Heart left ventricle (tissue), 16 donors: ENCODE data around the gene KCNQ1. TPM values are rescaled to one million over a fixed set of nuclear protein-coding genes. Genes with fewer than 3 reads are reported as not detected.

Experiments used
- ATAC-seq, 4 donors: fragments of 200-7000 bp; cut with Tn5 transposase; one replicate each; pipeline ENCODE4 v1.9.1; 2020 to 2022; ENCODE audit warnings: moderate library complexity in 4 of 4, mild to moderate bottlenecking in 3 of 4, moderate number of reproducible peaks in 1 of 4
- DNase-seq, 5 donors: peaks; one replicate each; pipeline ENCODE4 v3.0.0-alpha.2; 2020
- H3K27ac ChIP-seq, 12 donors: fragments of 200-600 bp; sonication (generic) in 4 of 12; one replicate each; pipeline versions ENCODE4 v1.5.0 to v1.8.0; 2016 to 2022; ENCODE audit warnings: mild to moderate bottlenecking in 2 of 12
- H3K27me3 ChIP-seq, 9 donors: fragments of 200-600 bp; sonication (generic) in 2 of 9; one replicate each; pipeline versions ENCODE4 v1.5.1 to v1.8.0; 2016 to 2022; ENCODE audit warnings: mild to moderate bottlenecking in 3 of 9
- H3K36me3 ChIP-seq, 9 donors: fragments of 200-600 bp; sonication (generic) in 2 of 9; one replicate each; pipeline versions ENCODE4 v1.5.0 to v1.8.0; 2018 to 2022; ENCODE audit warnings: mild to moderate bottlenecking in 2 of 9
- H3K4me1 ChIP-seq, 12 donors: fragments of 200-600 bp; sonication (generic) in 4 of 12; one replicate each; pipeline versions ENCODE4 v1.5.0 to v1.8.0; 2016 to 2022; ENCODE audit warnings: mild to moderate bottlenecking in 3 of 12
- H3K4me3 ChIP-seq, 12 donors: fragments of 200-600 bp; sonication (generic) in 4 of 12; one replicate each; pipeline versions ENCODE4 v1.5.0 to v1.8.0; 2017 to 2022; ENCODE audit warnings: mild to moderate bottlenecking in 9 of 12, moderate library complexity in 4 of 12
- H3K9me3 ChIP-seq, 12 donors: fragments of 200-600 bp; sonication (generic) in 4 of 12; one replicate each; pipeline versions ENCODE4 v1.5.0 to v1.8.0; 2016 to 2022; ENCODE audit warnings: mild to moderate bottlenecking in 1 of 12
- POLR2A ChIP-seq, 2 donors: fragments of 450-650 bp; IDR thresholded peaks; one replicate each; pipeline ENCODE4 v1.6.1; 2017; ENCODE audit warnings: antibody characterized with exemption in 2 of 2, mild to moderate bottlenecking in 2 of 2, moderate library complexity in 2 of 2
- whole genome bisulfite sequencing, 4 donors: extraction: QIAGEN DNeasy Blood & Tissue Kit in 2 of 4; methylation state at CpG; one replicate each; pipeline versions ENCODE4 v1.1.5 to v1.1.7; 2013 to 2018; 5-methylcytosine and 5-hydroxymethylcytosine counted together
- intact Hi-C, 10 donors: fragments of 100-400 bp; cut with DNase I; formaldehyde crosslinking; loops; one replicate each; pipeline versions ENCODE4 v1.11.1 to v1.14.2; 2022
- polyA plus RNA-seq, 2 donors: library from polyadenylated mRNA; stranded (reverse); fragments of 200-250 nt; gene quantifications; one replicate each; pipeline ENCODE4 v1.2.3, GENCODE V29; 2013
- total RNA-seq, 9 donors: library from RNA; depleted of rRNA in 2 of 9; stranded (reverse); fragments of >200 nt in 2 of 9; fragmentation: NEBNext Ultra II Directional in 3 of 9; extraction: Animal tissue kit (Norgen Biotek cat#: 25700) in 3 of 9; gene quantifications; one replicate each; pipeline versions ENCODE4 v1.1.0 to v1.2.4, GENCODE V29; 2016 to 2023
- TF ChIP-seq, protein P1 (sequence below), 12 donors: fragments of 200-600 bp; sonication (generic) in 4 of 12; IDR thresholded peaks; one replicate each; pipeline versions ENCODE4 v1.5.0 to v1.8.0; 2018 to 2022; ENCODE audit warnings: antibody characterized with exemption in 12 of 12, mild to moderate bottlenecking in 5 of 12
- donor health status: ischemic (EF 13 %, LVEDD 7.1; RV severe dilation, severe dysfunction).
- donor health status: healthy with polysubstance abuse.
- donor health status: DM: no; HTN: yes; CAD: no.
- donor health status: DM: no; HTN: no; CAD: no.
- donor health status: ischemic (EF 25% LVEDD 6.9; RV normal size, moderate dysfunction).
- donor health status: ischemic (EF 25% LVEDD 5.7; RV mildly dilated, moderate dysfunction).
- donor health status: healthy.
- donor health status: DM: yes; HTN: yes; CAD: no.
- donor health status: ischemic (EF 35%, LVEDD 5.7; RV mildly dilated, moderate dysfunction).
- donor health status: nonischemic (EF 11% LVEDD 7.7; RV severe dilation, severe dysfunction).
- donor health status: DM: yes; HTN: yes; CAD: no.
- donor health status: PGD.
- donor health status: ischemic (EF 29% LVEDD 5.4; RV normal size, mild dysfunction).
- donor health status: nonischemic (EF 23%, LVEDD 6.1; RV moderate dilation, normal function).

Gene KCNQ1
- total and polyA plus RNA-seq, 11 donors, result 18.6 to 42.4 (median 31.4) TPM

DNA sequence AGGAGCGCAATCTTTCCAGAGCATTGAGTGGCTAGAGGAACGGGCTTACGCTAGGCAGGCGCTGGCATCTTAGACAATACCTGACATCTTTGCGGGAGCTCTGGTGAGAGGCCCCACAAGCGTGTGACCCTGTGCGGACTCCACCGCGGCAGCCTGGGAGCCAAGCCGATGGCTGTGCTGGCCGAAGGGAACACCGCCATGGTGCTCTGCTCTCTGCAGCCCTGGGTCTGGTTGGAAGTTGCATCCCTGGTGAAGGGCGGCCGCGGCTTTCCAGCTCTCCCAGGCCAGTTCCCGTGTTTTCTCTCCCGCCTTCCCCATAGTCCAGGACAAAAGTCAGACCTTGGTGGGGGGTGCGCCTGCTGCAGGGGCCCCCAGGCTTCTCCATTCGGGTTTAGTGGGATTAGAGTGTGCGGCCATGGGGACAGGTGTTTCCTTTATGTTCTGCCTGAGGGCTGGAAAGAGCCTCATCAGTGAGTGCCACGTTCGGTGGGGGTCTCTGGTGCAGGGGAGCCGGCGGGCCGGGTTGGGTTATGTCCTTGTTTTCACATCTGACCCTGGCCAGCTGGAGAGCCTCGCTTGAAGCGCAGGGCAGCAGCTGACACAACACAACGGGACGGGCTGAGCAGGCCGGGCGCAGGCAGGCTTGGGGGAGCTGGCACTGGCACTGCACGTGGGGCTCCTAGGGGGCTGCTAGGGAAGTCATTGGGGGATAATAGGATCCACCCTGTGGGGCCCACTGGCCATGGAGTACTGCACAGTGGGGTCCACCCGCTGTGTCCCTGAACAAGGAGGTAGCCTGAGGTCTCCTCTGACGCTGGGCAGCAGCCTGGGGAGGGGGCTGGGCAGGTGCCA is 94.8 kb downstream of the KCNQ1 start:
- 90 to 93% (median 92%) methylated on average over 25 to 34 of the region's 34 CpGs for WGBS, 4 donors
- peak in 3 of 5 donors; percentile 13 to 51 (median 17) for DNase-seq
- Histone ChIP-seq H3K4me1 (peaks cover 0 to 1% (median 0%) of the 10 kb centered on the region in 12 donors), H3K4me3 (no peak overlapping the region), H3K36me3 (no peaks in the 10 kb centered on the region), H3K9me3 (no peaks in the 10 kb centered on the region), H3K27ac (no peak overlapping the region), H3K27me3 (no peaks in the 10 kb centered on the region)
- intact Hi-C loops, result loop anchor here in 5 of 10 donors (10.0 kb wide), 5 partner anchors 155 to 345 kb away; partner anchors contain the start of genes C11orf21 (in 3 of the 5), TSPAN32 (in 3 of the 5) and KCNQ1OT1 (in 1 of the 5)
- ATAC-seq, result no peak
- TF ChIP-seq, protein P1, sequence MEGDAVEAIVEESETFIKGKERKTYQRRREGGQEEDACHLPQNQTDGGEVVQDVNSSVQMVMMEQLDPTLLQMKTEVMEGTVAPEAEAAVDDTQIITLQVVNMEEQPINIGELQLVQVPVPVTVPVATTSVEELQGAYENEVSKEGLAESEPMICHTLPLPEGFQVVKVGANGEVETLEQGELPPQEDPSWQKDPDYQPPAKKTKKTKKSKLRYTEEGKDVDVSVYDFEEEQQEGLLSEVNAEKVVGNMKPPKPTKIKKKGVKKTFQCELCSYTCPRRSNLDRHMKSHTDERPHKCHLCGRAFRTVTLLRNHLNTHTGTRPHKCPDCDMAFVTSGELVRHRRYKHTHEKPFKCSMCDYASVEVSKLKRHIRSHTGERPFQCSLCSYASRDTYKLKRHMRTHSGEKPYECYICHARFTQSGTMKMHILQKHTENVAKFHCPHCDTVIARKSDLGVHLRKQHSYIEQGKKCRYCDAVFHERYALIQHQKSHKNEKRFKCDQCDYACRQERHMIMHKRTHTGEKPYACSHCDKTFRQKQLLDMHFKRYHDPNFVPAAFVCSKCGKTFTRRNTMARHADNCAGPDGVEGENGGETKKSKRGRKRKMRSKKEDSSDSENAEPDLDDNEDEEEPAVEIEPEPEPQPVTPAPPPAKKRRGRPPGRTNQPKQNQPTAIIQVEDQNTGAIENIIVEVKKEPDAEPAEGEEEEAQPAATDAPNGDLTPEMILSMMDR (IDR thresholded peaks at IDR 0.05), result no peak
- TF ChIP-seq POLR2A (IDR thresholded peaks at IDR 0.05), result no peak

DNA sequence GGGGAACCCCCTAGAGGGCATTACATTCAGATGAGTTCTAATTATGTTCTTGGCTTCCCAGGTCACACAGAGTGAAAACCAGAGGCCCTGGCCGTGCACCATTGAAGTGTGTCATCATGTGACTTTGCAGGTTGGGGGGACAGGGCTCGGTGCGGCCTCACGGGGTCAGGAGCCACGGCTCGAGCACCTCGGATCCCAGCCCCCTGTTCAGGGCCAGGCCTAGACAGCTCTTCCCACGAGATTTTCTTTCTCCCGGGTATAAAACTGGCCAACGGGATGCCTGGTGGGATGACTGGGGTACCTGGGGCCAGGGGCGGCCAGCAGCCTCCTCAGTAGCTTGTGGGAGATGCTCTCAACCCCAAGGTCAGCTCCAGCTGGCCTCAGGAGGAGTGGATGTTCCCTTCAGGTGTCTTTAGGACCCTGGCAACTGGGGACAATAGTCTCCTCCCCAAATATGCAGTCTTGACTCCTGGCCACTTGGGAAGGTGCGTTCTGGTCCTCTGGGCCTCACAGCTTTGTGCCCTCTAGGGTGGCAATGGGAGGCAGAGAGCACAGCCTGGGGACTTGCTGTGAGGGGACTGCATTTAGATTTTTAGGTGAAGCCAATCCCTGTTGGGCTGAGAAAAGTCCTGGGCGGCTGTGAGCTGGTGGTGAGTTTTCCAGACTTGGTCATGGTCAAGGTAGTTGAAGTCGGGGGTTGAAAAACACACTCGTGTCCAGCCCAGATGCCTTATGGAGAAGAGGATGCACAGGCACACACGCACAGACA is 95.6 kb downstream of the KCNQ1 start:
- WGBS, 4 donors, result 87 to 91% (median 90%) methylated on average over 16 of the region's 16 CpGs
- Histone ChIP-seq H3K27ac (no peak overlapping the region), H3K4me1 (no peaks in the 10 kb centered on the region), H3K9me3 (no peaks in the 10 kb centered on the region), H3K4me3 (no peak overlapping the region), H3K36me3 (no peaks in the 10 kb centered on the region), H3K27me3 (no peaks in the 10 kb centered on the region)
- no peak for ATAC-seq
- intact Hi-C loops, result loop anchor here in 2 of 10 donors (10.0 kb wide), 2 partner anchors 154 to 234 kb away; partner anchors contain the start of gene KCNQ1OT1 (in 1 of the 2)
- peak in 2 of 5 donors; percentile 11 to 18 for DNase-seq
- TF ChIP-seq, protein P1 (IDR thresholded peaks at IDR 0.05), result no peak
- TF ChIP-seq POLR2A (IDR thresholded peaks at IDR 0.05), result no peak

DNA sequence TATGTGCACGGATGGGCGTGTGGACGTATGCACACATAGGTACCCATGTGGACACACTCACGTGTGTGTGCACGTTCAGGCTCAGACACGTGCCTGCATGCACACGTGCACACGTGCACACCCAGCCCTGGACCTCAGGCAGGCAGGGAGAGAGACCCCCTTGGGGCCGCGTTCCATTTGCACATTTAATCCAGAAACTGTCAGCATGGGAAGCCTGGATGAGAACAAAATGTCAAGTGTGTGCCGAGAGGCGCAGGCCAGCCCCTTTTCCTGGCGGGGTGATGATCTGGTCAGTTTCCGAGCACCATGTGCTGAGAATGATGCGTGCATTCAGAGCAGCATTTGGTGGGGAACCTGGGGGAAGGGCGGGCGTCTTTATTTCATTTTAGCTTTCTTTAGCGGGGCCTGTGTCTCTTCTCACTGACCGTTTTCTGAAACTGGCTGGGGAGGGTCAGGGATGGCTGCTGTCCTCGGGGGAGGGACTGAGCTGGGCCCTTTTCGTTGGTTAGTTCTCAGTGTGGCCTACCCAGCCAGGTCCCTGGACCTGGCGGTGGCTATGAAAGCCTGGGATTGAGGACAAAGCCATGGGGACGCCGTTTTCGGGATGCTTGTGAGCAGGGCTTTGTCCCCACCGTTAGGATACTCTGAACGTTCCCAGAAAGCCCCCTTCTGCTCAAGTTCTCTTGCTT is 96.3 kb downstream of the KCNQ1 start:
- H3K4me3 ChIP-seq, result no peak overlapping the region
- WGBS, 4 donors, result 84 to 88% (median 86%) methylated on average over 27 of the region's 27 CpGs
- peak in 4 of 5 donors; percentile 12 to 47 (median 30) for DNase-seq
- peak in 2 of 4 donors; percentile 21 for ATAC-seq
- TF ChIP-seq, protein P1 (IDR thresholded peaks at IDR 0.05), result no peak
- TF ChIP-seq POLR2A (IDR thresholded peaks at IDR 0.05), result no peak
- no peaks in the 10 kb centered on the region for H3K4me1 ChIP-seq
- H3K36me3 ChIP-seq, result no peaks in the 10 kb centered on the region
- no peaks in the 10 kb centered on the region for H3K9me3 ChIP-seq
- H3K27ac ChIP-seq, result no peak overlapping the region
- H3K27me3 ChIP-seq, result no peaks in the 10 kb centered on the region
- intact Hi-C loops, result loop anchor here in 2 of 10 donors (10.0 kb wide), 2 partner anchors 154 to 234 kb away; partner anchors contain the start of gene KCNQ1OT1 (in 1 of the 2)
